ENCODE measurements around the gene SLC40A1.

SLC40A1 gene

DNA sequence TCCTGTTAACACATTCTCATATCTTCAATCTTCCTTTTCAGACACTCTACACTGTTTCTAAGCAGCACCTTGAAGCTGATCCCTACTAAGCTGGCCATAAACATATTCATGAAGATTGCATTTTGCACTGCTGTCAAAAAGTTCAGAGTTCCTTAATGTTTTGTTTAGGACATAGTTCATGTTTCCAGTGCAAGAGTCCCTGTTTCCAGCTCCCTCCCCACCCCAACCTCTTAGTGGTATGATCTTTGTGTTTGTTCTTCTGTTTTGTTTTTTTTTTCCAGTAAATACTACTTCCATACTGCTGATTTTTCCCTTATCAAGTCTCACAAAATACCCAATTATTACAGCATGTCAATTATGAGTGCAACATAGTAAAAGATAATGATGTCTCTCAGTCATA, 4.1 kb upstream of the SLC40A1 start:
- Mint-ChIP-seq H3K4me1 (peaks cover 14 to 20% of the 10 kb centered on the region in 2 donors), H3K27me3 (peaks cover 37 to 48% of the 10 kb centered on the region in 2 donors), H3K27ac (no peak overlapping the region), H3K4me3 (no peak overlapping the region), H3K36me3 (no peaks in the 10 kb centered on the region), H3K9me3 (no peaks in the 10 kb centered on the region)
- no peak for ATAC-seq (replicated peaks)
- no peak for DNase-seq

DNA sequence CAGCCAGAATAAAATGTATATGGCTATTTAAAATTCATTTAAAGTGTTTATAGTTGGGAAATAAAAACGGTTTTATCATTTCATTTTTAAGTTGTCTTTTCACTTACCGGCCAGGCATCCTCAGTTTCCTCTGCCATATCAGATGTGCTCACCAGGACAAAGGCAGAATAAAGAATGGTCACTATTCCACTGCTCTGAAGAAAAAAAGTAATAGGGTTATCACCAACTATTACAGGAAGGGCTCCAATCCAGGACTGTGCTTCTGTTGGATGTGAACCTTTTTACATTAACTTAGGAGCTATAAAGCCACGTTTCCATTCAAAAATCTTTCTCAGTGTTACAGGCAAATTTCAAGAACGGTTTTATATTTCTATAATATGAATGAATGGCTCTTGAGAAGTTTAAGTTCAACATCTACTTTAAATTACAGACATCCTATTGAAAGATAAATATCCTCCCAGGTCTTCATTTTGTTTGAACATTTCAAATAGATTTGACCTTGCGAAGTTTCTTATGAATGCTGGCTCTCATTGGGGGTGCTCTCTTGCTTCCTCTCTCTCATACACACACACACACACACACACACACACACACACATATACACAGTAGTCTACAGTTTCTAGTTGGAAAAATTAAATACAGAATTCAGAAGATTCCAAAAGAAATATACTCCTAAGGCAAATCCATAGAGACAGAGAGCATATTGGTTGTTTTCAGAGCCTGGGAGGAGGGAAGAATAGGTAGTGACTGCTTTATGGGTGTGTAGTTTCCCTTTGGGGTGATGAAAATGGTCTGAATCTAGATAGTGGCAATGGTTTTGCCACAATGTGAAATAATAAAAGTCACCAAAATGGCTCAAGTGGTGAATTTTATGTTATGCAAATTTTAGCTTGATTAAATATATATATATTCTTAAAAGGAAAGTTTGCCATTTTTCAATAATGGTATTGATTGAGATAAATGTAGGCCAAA, 2.9 kb upstream of the SLC40A1 start:
- H3K27me3 Mint-ChIP-seq = peaks cover 40 to 50% of the 10 kb centered on the region in 2 donors

DNA sequence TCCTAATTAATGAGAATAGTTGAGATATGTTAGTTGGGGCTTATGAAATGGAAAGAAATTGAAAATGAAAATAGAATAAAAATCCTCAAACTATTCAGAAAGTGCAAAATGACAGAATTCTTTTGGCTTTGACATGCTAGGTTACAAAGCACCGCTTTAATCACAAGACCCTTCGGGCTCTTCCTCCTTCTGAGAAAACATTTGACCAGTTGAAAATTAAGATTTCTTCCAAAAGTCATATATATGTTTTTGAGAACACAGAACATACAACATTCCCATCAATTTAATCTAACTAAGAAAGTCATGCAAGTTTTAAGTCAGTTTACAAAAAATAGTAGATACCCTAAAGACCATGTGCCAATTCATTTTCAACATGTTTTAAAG, 2.2 kb upstream of the SLC40A1 start:
- no peak for ATAC-seq (replicated peaks)
- no peaks in the 10 kb centered on the region for H3K36me3 Mint-ChIP-seq
- no peak overlapping the region for H3K4me3 Mint-ChIP-seq
- no peak overlapping the region for H3K27ac Mint-ChIP-seq
- H3K4me1 Mint-ChIP-seq = peaks cover 16 to 23% of the 10 kb centered on the region in 2 donors
- no peaks in the 10 kb centered on the region for H3K9me3 Mint-ChIP-seq
- H3K27me3 Mint-ChIP-seq = peaks cover 44 to 52% of the 10 kb centered on the region in 2 donors
- no peak for DNase-seq

More for the DNA sequence above, 2.9 kb upstream of the SLC40A1 start:
- ATAC-seq (replicated peaks) (no peak), DNase-seq (no peak)
- Mint-ChIP-seq H3K27ac (no peak overlapping the region), H3K36me3 (no peaks in the 10 kb centered on the region), H3K9me3 (no peaks in the 10 kb centered on the region), H3K4me1 (peaks cover 16 to 23% of the 10 kb centered on the region in 2 donors), H3K4me3 (no peak overlapping the region)

DNA sequence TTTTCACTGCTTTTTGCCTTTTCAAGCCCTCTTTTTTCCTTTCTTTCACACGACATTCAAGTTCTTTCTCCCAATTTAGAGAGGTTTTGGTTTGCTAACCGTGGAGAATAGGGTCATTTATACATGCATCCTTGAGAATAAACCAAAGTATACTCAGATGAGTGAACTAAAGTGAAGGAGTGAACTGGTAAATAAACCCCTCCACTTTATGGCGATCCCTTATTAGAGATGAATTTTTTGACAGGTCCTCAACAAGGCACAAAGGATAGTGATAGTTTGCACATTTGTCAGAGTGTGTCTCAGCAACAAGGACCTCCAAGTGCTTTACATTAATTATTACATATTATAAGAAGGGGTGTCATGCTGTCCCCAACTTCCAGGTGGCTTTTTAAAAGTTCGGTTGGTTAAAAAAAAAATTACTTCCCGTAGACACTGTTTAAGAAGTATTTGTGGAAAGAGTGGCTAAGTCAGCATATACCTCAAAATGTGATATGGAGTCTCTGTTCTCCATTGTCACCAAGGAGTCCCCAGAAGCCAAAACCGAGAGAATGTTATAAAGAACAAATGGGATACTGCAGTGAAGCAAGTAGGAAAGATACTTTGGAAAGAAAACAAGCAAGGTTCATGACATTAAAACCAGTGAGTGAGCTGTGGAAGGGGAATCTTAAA, 1.7 kb upstream of the SLC40A1 start:
- Mint-ChIP-seq H3K36me3 (no peaks in the 10 kb centered on the region), H3K27me3 (peaks cover 44 to 46% of the 10 kb centered on the region in 2 donors), H3K9me3 (no peaks in the 10 kb centered on the region), H3K4me3 (peak overlapping the region in 1 of 2 donors; percentile 23), H3K27ac (no peak overlapping the region), H3K4me1 (peaks cover 16 to 23% of the 10 kb centered on the region in 2 donors)
- ATAC-seq (replicated peaks) = no peak
- no peak for DNase-seq

DNA sequence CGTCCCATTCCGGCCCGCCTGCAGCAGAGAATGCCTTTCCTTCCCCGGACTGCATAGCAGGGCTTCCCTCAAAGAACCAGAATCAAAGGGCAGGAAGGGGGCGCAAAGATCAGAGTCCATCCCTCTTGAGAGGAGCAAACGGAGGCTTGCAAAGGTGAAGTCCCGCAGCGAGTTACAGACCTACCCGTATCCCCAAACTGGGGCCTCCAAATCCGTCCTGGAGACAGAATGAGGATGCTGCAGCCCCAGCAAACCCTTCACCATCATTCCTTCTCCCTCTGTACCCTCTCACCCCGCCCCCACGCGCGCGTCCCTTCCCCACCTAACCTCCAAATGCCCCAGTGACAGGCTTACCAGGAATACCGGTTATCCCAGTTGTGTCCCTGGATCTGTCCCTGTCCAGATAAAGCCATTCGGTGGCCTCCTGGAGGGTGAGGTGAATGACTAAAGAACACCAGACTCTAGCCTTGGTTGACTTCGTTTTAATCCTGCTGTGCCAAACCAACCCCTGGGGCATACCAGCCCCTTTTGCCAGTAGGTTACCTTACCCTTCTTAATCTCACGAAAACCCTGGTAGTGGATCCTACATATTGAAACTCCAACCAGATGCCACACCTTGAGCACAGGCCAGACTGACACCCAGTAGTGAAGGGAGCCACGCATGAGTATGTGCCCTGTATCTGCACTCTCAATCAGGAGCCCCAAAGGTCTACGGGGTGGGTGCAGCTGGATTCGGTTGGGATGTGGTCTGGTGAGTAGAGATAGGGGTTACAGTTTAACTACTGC, 961 bp upstream of the SLC40A1 start:
- DNase-seq (no peak), ATAC-seq (replicated peaks) (no peak)
- Mint-ChIP-seq H3K36me3 (no peaks in the 10 kb centered on the region), H3K4me1 (peaks cover 16 to 23% of the 10 kb centered on the region in 2 donors), H3K27ac (no peak overlapping the region), H3K27me3 (peaks cover 46 to 48% of the 10 kb centered on the region in 2 donors), H3K4me3 (peak overlapping the region; percentile 78 to 80), H3K9me3 (no peaks in the 10 kb centered on the region)

DNA sequence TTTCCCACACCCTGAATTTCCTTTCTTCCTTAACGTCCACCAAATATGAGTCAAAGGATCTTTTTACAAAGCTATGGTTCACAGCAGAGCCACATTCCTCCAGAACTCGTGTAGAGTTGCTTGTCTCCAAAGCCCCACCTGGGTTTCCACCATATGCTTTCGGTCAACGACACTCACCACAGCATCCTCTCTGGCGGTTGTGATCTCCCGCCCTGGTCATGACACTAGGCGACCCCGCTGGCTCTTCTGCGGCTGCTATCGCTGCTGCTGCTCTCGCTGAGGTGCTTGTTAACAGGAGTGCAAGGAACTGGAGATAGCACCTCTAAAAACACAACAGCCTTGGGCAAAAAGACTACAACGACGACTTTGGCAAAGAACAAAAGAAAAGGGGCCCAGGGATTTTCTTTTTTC, 340 bp downstream of the SLC40A1 start:
- no peak for DNase-seq
- no peak overlapping the region for H3K27ac Mint-ChIP-seq
- H3K4me1 Mint-ChIP-seq = peaks cover 16 to 23% of the 10 kb centered on the region in 2 donors
- no peaks in the 10 kb centered on the region for H3K36me3 Mint-ChIP-seq
- peak overlapping the region; percentile 78 to 80 for H3K4me3 Mint-ChIP-seq
- peak; percentile 56 to 62 for ATAC-seq (replicated peaks)
- no peaks in the 10 kb centered on the region for H3K9me3 Mint-ChIP-seq
- H3K27me3 Mint-ChIP-seq = peaks cover 44 to 46% of the 10 kb centered on the region in 2 donors

DNA sequence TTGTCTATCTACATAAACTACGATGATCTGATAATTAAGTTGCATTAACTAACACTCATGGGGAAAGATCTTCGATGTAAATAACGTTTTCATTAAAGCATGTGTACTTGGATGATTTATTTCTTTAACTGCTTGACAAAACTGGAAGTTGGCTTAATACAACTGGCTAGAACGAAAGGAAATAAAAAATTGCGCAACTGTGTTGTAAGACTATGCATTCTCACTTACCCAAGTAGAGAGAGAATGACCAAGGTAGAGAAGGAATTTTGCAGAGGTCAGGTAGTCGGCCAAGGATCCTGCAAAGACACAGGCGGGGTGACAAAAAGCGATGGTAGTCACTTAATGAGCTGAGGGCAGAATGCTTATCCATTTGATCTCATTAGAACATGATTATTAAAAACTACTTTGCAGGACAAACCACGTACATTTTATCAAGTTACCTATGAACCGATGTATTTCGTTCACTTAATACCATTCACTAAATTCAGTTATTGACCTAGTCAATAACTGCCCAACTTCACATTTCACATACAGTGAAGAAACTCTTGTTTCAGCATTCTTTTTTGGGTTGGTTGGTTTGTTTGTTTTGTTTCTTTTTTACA, 900 bp downstream of the SLC40A1 start:
- peaks cover 16 to 23% of the 10 kb centered on the region in 2 donors for H3K4me1 Mint-ChIP-seq
- DNase-seq (no peak), ATAC-seq (replicated peaks) (no peak)
- no peaks in the 10 kb centered on the region for H3K9me3 Mint-ChIP-seq
- H3K27me3 Mint-ChIP-seq = peaks cover 41 to 46% of the 10 kb centered on the region in 2 donors
- no peak overlapping the region for H3K27ac Mint-ChIP-seq
- peak overlapping the region; percentile 78 to 80 for H3K4me3 Mint-ChIP-seq
- no peaks in the 10 kb centered on the region for H3K36me3 Mint-ChIP-seq

DNA sequence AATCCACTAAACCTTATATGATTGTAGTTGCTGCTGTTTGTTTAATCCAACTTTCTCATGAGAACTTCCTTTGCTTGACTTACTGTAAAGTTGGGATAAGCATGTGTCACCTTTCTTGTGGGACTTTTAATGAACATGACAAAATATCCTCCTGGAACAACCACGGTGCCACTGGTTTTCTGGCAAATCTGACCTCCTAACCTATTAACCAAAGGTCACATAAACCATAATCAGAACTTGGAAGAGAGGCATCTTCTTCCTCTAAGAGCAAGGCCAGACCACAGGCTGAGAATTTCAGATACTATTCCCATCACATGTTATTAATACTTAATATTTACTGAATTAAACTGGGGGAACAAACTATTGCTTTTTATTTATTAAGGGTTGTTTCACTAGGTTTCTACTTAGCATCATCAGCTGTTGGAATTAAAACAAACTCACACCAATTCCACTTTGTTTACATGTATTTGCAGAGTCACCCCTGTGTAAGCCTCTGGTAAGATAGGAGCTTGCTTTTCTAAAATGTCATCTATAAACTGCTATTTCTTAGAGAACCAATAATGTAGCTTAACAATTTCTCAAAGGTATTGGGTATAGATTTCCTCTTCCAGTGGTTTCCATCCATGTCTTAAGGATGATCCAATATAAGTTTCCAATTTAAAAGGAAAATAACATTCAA, 2.2 kb downstream of the SLC40A1 start:
- DNase-seq (no peak), ATAC-seq (replicated peaks) (no peak)
- H3K4me1 Mint-ChIP-seq = peaks cover 16 to 23% of the 10 kb centered on the region in 2 donors
- H3K27me3 Mint-ChIP-seq = peaks cover 32 to 41% of the 10 kb centered on the region in 2 donors
- H3K4me3 Mint-ChIP-seq = no peak overlapping the region
- no peak overlapping the region for H3K27ac Mint-ChIP-seq
- no peaks in the 10 kb centered on the region for H3K9me3 Mint-ChIP-seq
- H3K36me3 Mint-ChIP-seq = no peaks in the 10 kb centered on the region

DNA sequence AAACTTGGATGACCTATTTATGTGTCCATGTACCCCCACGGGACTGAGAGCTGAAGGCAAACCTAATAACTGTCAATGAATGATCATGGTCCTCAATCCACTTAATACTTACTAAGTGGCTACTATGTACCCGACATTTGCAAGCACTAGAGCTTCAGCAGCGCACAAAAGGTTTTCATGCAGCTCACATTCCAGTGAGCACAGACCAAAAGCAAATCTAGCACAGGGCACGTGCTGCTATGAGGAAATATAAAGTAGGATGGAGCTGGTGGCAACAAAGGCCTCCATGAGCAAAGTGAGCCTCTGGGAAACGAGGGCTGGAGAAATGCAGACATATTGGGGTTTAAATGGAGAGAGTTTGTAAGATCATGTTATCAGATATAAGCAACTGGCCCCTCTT, 3.5 kb downstream of the SLC40A1 start:
- Mint-ChIP-seq H3K27ac (no peak overlapping the region), H3K27me3 (peaks cover 25 to 29% of the 10 kb centered on the region in 2 donors), H3K9me3 (no peaks in the 10 kb centered on the region), H3K36me3 (no peaks in the 10 kb centered on the region), H3K4me1 (peaks cover 16 to 23% of the 10 kb centered on the region in 2 donors), H3K4me3 (no peak overlapping the region)
- ATAC-seq (replicated peaks) = no peak
- DNase-seq = no peak

DNA sequence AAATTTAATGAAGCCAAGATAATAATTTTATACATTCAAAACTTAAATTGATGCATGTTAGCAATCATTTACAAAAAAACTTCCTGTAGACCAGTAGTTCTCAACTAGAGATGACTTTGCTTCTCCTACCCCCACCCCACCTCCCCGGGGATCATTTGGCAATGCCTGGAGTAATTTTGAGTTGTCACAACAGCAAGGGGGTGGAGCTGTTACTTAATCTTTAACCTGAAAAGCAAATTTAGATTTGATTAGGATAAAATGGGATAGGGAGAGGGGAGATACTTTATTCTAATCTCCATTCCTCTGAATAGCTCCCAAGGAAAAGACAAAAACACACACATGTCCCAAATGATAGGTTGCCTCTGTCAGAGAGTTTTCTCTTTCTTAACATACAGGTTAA, 4.2 kb downstream of the SLC40A1 start:
- Mint-ChIP-seq H3K27ac (no peak overlapping the region), H3K4me3 (no peak overlapping the region), H3K4me1 (peaks cover 8 to 17% of the 10 kb centered on the region in 2 donors), H3K9me3 (no peaks in the 10 kb centered on the region), H3K36me3 (no peaks in the 10 kb centered on the region), H3K27me3 (peaks cover 18 to 21% of the 10 kb centered on the region in 2 donors)
- ATAC-seq (replicated peaks) = no peak
- no peak for DNase-seq

DNA sequence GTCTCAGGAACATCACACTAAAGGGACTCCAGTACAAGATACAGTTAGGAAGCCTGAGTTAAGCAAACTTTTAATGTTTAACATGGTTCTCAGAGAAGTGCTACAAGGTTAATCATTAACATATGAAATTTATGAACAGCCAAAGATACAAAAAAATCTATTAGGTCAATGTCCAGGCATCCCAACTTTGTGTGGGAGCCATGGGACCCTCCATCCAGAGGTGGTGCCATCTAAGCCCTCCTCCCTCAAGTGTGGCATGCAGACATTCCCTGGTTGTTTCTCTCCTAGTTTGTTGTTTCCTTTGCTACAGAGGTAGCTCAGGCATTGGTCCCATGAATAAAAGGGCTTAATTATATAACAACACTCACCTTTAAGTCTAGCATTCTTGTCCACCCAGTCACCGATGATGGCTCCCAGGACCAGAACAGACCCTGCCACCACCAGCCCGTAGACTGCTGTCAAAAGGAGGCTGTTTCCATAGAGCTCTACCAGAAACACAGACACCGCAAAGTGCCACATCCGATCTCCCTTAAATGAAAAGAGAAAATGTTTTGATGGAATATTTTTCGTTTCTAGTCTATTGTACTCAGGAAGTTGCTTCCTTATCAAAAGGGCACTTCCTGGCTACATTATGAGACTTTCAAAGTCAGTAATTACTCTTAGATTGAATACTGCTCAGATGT, 5.7 kb downstream of the SLC40A1 start:
- ATAC-seq (replicated peaks) = no peak
- H3K9me3 Mint-ChIP-seq = no peaks in the 10 kb centered on the region
- H3K27me3 Mint-ChIP-seq = peaks cover 12 to 13% of the 10 kb centered on the region in 2 donors
- no peak overlapping the region for H3K4me3 Mint-ChIP-seq
- H3K4me1 Mint-ChIP-seq = peaks cover 2 to 6% of the 10 kb centered on the region in 2 donors
- no peaks in the 10 kb centered on the region for H3K36me3 Mint-ChIP-seq
- no peak for DNase-seq
- H3K27ac Mint-ChIP-seq = no peak overlapping the region

DNA sequence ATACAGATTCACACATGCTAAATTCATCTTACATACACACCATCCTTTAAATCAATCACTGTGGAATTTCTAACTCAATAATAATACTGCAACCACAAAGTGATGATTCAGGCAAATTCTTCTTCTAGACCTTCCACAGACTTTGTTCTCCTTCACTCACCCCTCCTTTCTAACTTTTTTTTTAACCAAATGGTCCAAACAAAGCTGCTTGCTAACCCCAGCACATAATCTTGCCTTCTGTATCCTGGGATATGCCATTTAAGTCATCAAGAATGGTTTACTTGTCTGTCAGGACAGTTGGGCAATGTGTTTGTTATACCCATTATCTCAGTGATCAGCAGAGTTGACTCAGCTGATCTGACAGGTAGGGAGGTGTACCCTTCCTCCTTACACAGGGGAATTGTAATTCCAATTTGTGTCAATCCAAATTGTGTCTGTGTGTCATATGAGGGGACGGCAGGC, 10.0 kb downstream of the SLC40A1 start:
- H3K27ac Mint-ChIP-seq = no peak overlapping the region

More for the DNA sequence above, 10.0 kb downstream of the SLC40A1 start:
- Mint-ChIP-seq H3K27me3 (no peaks in the 10 kb centered on the region), H3K9me3 (peaks cover 0 to 1% of the 10 kb centered on the region in 2 donors), H3K4me3 (no peak overlapping the region), H3K4me1 (peaks cover 12 to 21% of the 10 kb centered on the region in 2 donors), H3K36me3 (no peaks in the 10 kb centered on the region)
- DNase-seq (no peak), ATAC-seq (replicated peaks) (no peak)

All from stimulated activated naive B cell treated with anti-CD40 and anti-IgM and Interleukin-4, amounts not matched to agents 10 μg/mL and 1 μg/mL and 100 μg/mL, for 72 hours (primary cell).